Vagina (tissue), 2 donors: ENCODE measurements around the gene CFAP58. TPM values are rescaled to one million over a fixed set of nuclear protein-coding genes. Genes with fewer than 3 reads are reported as not detected.
A peak's percentile ranks its signal among the peaks of the same experiment; 100 is the strongest.

ENCODE experiments used
- DNase-seq, 2 donors: peaks; one replicate each; pipeline ENCODE4 v3.0.0-alpha.2; 2017; ENCODE audit errors: extremely low spot score in 2 of 2
- H3K27ac ChIP-seq: fragments of 200-600 bp; sonication (generic); one replicate; pipeline ENCODE4 v1.5.1; 2019
- H3K27me3 ChIP-seq: fragments of 200-600 bp; sonication (generic); one replicate; pipeline ENCODE4 v1.5.1; 2019
- H3K36me3 ChIP-seq, 2 donors: fragments of 200-600 bp; sonication (generic); one replicate each; pipeline ENCODE4 v1.5.1; 2017 to 2019
- H3K4me1 ChIP-seq: fragments of 200-600 bp; sonication (generic); one replicate; pipeline ENCODE4 v1.5.1; 2019
- H3K4me3 ChIP-seq, 2 donors: fragments of 200-600 bp; sonication (generic); 1 replicate in 1 of 2; 2 replicates in 1 of 2; pipeline ENCODE4 v1.5.1; 2016 to 2019
- H3K9me3 ChIP-seq: fragments of 200-600 bp; sonication (generic); one replicate; pipeline ENCODE4 v1.5.1; 2019
- CTCF ChIP-seq, 3 experiments: fragments of 450-650 bp in 2 of 3; fragments of 200-600 bp in 1 of 3; sonication (generic) in 1 of 3; IDR thresholded peaks; one replicate each; pipeline ENCODE4 v1.5.1; 2017 to 2019; ENCODE audit warnings: antibody characterized with exemption in 3 of 3, mild to moderate bottlenecking in 2 of 3, moderate library complexity in 2 of 3
- POLR2A ChIP-seq, 2 donors: fragments of 450-650 bp; IDR thresholded peaks; one replicate each; pipeline ENCODE4 v1.6.1; 2017; ENCODE audit warnings: antibody characterized with exemption in 2 of 2, mild to moderate bottlenecking in 2 of 2, moderate library complexity in 2 of 2
- POLR2AphosphoS5 ChIP-seq, 2 donors: sonication (generic); formaldehyde crosslinking; IDR thresholded peaks; one replicate each; pipeline ENCODE4 v1.9.0; 2017; ENCODE audit warnings: antibody characterized with exemption in 2 of 2, mild to moderate bottlenecking in 2 of 2, low read depth in 1 of 2; ENCODE audit not compliant: insufficient read depth in 1 of 2
- intact Hi-C: fragments of 100-400 bp; cut with DNase I; formaldehyde crosslinking; loops from one replicate; pipeline ENCODE4 v1.15.1; 2023
- total RNA-seq: library from RNA; depleted of rRNA; stranded (reverse); fragments of >200 nt; gene quantifications from one replicate; pipeline ENCODE4 v1.2.3, GENCODE V29; 2016

CFAP58 gene
- total RNA-seq, 1 donor from 2014 or later, result 0.49 TPM

GRCh38 chr10:104314591-104315485 is 38.8 kb upstream of the CFAP58 start:
- H3K4me1 ChIP-seq, result peaks cover 62% of the 10 kb centered on the region
- no peaks in the 10 kb centered on the region for H3K9me3 ChIP-seq
- intact Hi-C loops, result no loop called here
- no peak overlapping the region for H3K4me3 ChIP-seq
- H3K36me3 ChIP-seq, result peaks cover 0 to 31% of the 10 kb centered on the region in 2 donors
- H3K27ac ChIP-seq, result no peak overlapping the region
- TF ChIP-seq POLR2AphosphoS5 (IDR thresholded peaks at IDR 0.05; ENCODE audit: insufficient read depth in 1 of 2, low read depth in 1 of 2), result peak in 1 of 2 donors; percentile 33
- no peak for TF ChIP-seq POLR2A (IDR thresholded peaks at IDR 0.05)
- no peak for TF ChIP-seq CTCF (IDR thresholded peaks at IDR 0.05)
- DNase-seq, result no peak
- H3K27me3 ChIP-seq, result no peaks in the 10 kb centered on the region

- Histone ChIP-seq H3K27ac (no peak overlapping the region), H3K4me3 (no peak overlapping the region), H3K9me3 (no peaks in the 10 kb centered on the region), H3K4me1 (peaks cover 62% of the 10 kb centered on the region), H3K36me3 (peaks cover 0 to 31% of the 10 kb centered on the region in 2 donors), H3K27me3 (no peaks in the 10 kb centered on the region)
- TF ChIP-seq CTCF (IDR thresholded peaks at IDR 0.05), result no peak
- TF ChIP-seq POLR2AphosphoS5 (IDR thresholded peaks at IDR 0.05; ENCODE audit: insufficient read depth in 1 of 2, low read depth in 1 of 2), result no peak
- no peak for TF ChIP-seq POLR2A (IDR thresholded peaks at IDR 0.05)
- DNase-seq, result no peak
- intact Hi-C loops, result no loop called here
These were observed 38.1 kb upstream of the CFAP58 start for GRCh38 chr10:104315486-104315921.

GRCh38 chr10:104316321-104317099 is 37.1 kb upstream of the CFAP58 start:
- no peak overlapping the region for H3K4me3 ChIP-seq
- no peak for DNase-seq
- H3K9me3 ChIP-seq, result no peaks in the 10 kb centered on the region
- no peaks in the 10 kb centered on the region for H3K27me3 ChIP-seq
- TF ChIP-seq CTCF (IDR thresholded peaks at IDR 0.05) (no peak), POLR2AphosphoS5 (IDR thresholded peaks at IDR 0.05; ENCODE audit: insufficient read depth in 1 of 2, low read depth in 1 of 2) (no peak), POLR2A (IDR thresholded peaks at IDR 0.05) (no peak)
- peak overlapping the region; percentile 96 for H3K27ac ChIP-seq
- intact Hi-C loops, result no loop called here
- peaks cover 0 to 31% of the 10 kb centered on the region in 2 donors for H3K36me3 ChIP-seq
- H3K4me1 ChIP-seq, result peaks cover 70% of the 10 kb centered on the region

GRCh38 chr10:104317269-104317710 is 36.3 kb upstream of the CFAP58 start:
- no peak overlapping the region for H3K4me3 ChIP-seq
- H3K27ac ChIP-seq, result peak overlapping the region; percentile 96
- H3K4me1 ChIP-seq, result peaks cover 70% of the 10 kb centered on the region
- TF ChIP-seq POLR2AphosphoS5 (IDR thresholded peaks at IDR 0.05; ENCODE audit: insufficient read depth in 1 of 2, low read depth in 1 of 2) (peak in 1 of 2 donors; percentile 48), CTCF (IDR thresholded peaks at IDR 0.05) (no peak)
- intact Hi-C loops, result no loop called here
- DNase-seq, result no peak
- H3K27me3 ChIP-seq, result no peaks in the 10 kb centered on the region
- no peaks in the 10 kb centered on the region for H3K9me3 ChIP-seq
- peaks cover 0 to 30% of the 10 kb centered on the region in 2 donors for H3K36me3 ChIP-seq
